ENCODE results near the gene PRKAR1A. TPM values are rescaled to one million over a fixed set of nuclear protein-coding genes. Genes with fewer than 3 reads are reported as not detected.

The PRKAR1A gene
- total RNA-seq, 1 donor from 2014 or later: 149 TPM

DNA sequence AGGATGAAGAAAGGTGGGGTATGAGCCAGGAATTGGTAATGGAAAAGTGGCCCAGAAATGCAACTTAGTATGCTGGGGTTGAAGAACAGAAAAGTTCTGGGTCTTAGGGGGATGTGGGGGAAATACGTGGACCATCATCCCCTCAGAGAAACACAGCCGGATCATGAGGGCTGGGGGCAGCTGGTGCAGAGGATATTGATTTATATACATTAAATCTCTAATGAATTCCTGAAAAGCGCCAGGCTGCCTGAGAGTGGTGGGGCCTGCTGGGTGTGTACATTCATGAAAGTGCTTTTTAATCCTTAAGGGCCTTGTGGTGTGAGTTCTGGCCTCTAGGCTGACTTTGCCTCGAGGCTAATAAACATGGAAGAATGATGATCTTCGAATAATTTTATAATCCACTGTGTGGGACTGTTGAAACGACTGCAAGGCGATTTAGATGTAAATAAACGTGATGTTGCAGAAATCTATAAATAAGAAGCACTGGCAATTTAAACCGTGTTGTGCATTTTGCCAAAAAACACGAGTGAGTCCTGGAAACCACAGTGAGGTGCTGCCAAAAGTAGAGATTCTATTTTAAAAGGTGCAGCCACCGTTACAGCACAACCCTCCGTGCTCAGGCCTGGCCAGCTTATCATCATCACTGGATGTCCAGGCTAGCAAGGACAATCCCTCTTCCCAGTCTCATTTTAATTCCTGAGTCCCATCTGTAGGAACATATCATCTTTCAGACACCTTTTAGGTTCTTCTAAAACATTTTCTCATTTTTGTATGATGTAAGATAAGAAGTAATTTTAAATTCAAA is 32.1 kb downstream of the PRKAR1A start:
- ATAC-seq: no peak

DNA sequence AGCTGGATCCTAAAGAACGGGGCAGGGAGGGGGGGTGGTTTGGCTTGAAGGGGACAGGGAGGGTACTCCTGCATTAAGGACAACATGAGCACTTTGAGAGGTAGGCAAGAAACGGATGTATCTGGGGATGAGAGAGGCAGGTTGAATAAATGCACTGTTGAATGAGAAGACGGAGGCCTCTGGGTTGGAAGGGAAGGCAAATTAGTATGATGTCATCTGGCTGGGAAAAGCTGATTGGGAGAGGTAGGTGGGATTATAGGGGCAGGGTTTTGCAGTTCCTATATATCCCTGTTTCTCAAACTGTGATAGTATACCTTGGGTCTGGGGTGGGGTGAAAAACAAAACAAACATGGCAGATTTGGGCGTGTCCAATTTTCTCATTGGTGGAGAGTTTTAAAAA is 44.3 kb downstream of the PRKAR1A start:
- ATAC-seq: no peak

DNA sequence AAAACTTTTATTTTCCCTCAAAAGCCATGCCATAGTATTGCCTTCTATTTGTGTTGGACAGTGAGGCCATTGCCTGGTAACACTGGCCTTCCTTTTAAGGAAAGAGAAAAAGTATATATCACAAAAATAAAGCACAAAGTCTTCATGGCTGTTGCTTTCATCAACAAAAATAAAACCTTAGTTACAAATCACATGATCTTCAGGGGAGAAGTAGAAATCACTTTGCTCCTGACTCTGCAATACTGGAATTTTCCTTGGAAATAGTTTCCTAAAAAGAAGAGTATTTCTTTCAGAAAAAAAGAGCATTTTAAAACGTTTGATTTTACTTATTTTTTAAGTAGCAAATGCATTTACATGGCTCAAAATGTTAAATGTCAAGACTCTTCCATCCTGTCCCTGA is 47.1 kb downstream of the PRKAR1A start:
- no peak for ATAC-seq

DNA sequence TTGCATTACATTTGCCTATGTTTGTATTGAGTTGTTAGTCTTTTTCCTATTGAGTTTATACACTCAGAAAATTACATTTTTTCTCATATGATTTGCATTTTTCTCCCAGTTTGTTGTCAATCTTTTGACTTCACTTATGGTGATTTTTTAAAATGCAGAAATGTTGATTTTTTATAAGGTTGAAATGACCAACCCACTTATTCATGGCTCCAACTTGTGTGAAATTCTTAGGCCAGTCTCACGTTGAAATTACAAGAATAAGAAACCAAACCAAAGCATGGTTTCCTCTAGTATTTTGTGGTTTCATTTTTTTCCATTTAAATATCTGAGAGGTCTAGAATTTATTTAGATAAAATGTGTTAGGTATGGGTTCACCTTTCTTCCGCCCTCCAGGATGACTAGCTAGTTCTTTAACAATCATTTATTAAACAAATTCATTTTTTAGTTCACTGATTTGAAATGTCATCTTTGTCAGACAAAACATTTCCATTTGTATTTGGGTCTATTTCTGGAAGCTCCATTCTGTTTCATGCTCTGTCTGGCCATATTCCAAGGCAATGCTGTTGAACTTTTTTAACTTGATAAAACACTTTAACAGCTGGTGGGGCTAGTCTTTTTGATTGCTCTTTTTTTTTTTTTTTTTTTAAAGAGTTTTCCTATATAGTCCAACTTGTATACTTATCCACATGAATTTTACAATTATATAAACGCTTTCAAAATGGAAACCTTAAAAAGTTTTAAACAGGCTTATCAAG is 48.9 kb downstream of the PRKAR1A start:
- ATAC-seq: no peak

DNA sequence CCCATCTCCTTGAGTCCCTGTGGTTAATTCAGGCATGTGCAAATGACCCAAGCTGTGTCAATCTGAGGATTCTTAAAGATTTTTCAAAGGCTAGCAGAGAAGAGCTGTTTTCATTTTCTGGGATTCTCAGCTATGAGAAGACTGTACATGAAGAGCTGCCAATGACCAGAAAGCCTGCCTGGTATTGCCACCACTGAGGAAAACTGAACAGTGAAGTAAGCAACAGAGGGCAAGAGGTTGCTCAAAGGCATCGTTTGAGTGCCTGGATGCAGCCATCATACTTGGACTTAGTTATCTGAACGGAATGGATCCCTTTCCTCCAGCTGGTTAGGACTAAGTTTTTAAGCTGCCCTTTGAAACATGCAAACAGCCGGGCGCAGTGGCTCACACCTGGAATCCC is 50.5 kb downstream of the PRKAR1A start:
- no peak for ATAC-seq

DNA sequence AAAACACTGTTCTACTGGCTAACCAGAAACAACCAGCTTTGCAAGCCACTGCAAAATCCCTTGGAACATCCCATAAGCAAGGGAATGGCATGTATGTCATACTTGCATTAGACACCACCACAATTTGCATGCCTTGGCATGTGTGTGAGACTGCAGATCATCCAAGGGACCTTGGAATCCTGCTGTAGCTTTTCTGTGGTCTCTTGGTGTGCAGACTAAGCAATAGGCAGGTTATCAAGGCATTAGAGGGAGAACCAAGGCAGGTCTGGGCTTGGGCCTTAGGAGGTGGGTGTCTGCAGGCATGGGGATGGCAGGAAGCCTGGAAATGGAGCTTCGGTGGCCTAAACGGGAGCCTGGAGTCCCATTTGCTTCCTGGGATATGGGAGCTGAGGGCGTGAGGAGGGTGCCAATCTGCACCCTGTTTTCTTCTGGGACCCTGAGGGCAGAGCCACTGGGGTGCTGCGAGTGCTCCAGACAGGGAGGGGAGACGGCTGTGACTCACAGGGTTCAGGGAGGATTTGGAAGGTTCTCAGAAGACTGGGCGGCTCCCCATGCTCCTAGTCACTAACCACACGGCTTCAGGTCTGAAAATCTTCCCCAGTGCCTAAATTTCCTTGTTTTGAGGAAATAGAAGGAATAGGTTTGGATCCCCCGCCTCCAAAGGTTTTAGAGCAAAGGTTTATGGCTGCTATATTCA is 52.3 kb downstream of the PRKAR1A start:
- peak; percentile 91 for ATAC-seq

DNA sequence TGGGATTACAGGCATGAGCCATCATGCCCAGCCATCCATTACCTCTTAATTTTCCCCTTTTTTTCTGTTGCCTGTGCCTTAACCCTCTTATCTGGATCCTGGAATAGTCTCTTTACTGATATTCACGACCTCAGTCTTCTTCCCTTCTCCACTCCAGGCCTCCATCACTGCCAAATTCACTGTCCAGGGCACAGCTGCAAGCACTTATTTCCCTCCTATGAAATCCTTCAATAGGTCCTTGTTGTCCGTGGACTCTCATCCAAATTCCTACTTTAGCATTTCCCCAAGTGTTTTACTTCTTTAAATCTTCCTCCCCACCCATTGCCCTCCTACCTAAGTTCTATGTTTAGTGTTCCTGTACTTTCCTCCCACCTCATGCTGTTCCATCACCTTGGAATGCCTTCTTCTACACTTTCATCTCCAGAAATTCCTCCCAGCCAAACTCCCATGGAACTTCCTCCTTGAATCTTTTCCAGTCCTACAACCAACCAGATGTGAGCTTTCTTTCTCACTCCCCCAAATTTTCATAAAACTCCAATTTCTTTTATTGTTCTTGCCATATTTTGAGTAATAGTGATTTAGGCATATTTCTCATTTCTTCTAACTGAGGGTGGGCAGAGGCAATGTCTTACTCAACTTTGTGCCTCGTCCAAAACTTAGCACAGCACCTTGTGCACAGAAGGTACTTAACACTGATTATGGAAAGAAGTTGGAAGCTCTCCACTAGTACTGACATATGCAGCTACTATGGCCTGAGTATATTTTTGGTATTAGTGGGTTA is 53.6 kb downstream of the PRKAR1A start:
- ATAC-seq: no peak

DNA sequence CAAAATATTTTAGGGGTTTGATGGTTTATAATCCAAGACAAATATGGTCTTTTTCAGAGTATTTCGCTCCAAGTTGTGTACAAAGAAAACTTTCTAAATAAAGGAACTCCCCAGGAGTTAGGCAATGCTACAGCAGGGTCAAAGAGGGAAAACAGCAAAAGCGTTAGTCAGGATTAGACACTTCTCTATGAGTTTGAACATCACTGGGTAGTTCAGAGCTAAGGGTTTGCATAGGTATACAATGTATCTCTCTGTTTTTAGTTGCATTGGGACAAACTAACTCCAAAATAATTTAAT is 54.2 kb downstream of the PRKAR1A start:
- ATAC-seq: no peak

DNA sequence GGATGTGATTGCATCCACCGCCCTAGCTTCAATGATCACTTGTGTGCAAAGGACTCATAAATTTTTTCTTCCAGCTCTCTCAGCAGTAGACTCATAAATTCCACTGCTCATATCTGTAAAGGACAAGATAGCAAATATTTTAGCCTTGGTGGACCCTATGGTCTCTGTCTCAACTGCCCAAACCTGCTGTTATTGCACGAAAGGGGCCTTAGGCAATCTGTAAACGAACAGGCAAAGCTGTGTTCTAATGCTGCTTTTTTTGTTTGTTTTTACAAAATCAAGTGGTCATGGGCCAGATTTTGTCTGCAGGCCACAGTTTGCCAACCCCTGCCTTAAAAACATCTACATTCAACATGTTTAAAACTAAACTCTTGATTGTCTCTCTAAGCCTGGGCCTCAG is 54.8 kb downstream of the PRKAR1A start:
- no peak for ATAC-seq

DNA sequence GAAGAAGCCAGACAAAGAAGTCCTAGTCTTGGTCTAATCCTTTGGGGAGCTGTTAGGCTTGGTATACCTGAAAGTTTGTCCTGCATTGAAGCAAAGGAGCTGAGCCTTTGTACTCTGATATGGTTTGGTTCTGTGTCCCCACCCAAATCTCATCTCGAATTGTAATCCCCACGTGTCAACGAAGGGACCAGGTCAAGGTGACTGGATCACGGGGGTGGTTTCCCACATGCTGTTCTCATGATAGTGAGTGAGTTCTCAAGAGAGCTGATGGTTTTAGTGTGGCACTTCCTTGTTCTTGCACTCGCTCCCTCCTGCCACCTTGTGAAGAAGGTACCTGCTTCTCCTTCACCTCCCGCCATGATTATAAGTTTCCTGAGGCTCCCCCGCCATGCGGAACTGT is 55.4 kb downstream of the PRKAR1A start:
- ATAC-seq: no peak

DNA sequence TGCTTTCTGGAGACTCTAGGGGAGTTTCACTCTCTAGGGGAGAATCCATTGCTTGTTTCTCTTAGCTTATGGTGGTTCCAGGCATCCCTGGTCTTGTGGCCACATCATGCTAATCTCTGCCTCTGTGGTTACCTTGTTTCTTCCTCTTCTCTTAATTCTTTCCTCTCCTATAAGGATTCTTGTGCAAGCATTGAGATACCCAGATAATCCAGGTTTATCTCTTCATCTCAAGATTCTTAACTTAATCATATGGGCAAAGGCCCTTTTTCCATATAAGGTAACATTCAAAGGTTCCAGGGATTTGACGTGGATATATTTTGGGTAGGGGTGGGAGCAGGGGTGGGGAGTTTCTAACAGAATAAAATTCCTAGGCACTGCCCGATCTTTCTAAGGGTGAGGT is 56.4 kb downstream of the PRKAR1A start:
- no peak for ATAC-seq

DNA sequence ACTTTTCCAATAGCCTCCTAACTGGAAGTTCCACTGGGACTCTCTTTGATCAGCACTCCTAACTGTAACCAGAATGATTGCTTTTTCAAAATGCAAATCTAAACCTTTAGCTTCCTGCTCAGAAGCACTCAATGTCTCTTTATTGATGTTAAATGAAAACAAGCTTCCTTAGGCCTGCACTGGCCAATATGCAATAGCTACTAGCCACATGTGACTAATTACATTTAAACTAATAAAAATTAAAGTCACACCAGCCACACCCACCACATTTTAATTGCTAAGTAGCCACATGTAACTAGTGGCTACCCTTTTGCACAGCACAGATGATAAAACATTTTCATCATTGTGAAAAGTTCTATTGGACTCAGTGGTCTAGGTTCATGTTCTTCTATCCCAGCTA is 57.1 kb downstream of the PRKAR1A start:
- no peak for ATAC-seq

DNA sequence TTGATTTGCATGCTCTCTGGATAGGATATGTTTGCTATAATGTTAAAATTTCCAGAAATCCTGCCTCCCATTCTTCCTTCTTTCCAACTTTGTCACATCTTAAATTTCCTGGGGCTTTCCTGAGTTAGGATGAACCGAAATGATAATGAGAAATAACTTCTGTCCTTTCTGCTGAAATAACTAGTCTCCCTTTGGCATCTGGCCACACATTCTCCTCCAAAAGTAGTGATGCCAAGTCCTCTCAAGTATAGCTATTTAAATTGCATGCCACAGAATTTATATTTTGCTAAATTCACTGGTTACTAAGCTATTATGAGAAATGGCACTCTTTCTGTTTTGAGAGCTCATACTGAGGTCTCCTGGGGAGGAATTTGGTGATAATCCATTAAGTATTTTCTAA is 58.3 kb downstream of the PRKAR1A start:
- no peak for ATAC-seq

DNA sequence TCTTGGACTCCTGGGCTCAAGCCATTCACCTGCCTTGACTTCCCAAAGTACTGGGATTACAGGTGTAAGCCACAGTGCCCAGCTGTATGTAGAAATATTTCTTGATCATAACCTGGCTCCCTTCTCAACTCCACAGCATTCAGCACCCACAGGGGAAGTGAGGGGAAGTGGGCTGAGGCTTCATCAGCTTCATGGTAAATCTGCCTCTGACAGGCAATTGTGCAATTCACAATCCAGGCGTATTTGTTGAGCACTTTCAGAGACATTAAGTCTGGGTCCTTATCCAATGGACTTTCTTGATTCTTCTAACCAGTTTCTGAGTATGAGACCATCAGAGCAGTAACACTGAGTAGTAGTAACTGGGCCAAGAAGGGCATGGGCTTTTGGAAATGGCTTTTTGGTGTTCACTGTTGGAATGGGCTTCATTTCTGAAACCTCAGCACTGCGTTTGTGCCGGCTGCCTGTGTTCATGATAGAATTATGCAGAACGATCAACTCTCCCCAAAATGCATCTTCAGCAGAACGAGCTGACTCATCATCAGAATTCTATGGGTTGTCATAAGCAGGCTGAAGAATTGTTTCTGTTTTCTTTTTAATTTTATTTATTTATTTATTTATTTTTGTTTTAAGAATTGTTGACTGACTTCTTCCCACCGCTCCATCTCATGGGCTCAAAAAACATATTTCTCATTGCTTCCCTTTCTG is 60.1 kb downstream of the PRKAR1A start:
- no peak for ATAC-seq

DNA sequence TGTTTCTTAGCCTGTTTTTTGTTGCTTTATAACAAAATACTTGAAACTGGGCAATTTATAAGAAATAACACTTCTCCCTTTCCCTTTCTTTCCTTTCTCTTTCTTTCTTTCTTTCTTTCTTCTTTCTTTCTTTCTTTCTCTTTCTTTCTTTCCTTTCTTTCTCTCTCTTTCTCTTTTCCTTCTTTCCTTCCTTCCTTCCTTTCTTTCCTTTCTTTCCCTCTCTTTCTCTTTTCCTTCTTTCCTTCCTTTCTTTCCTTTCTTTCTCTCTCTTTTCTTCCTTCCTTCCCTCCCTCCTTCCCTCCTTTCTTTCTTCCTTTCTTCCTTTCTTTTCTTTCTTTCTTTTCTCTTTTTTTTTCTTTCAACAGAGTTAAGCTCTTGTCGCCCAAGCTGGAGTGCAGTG is 61.1 kb downstream of the PRKAR1A start:
- no peak for ATAC-seq

DNA sequence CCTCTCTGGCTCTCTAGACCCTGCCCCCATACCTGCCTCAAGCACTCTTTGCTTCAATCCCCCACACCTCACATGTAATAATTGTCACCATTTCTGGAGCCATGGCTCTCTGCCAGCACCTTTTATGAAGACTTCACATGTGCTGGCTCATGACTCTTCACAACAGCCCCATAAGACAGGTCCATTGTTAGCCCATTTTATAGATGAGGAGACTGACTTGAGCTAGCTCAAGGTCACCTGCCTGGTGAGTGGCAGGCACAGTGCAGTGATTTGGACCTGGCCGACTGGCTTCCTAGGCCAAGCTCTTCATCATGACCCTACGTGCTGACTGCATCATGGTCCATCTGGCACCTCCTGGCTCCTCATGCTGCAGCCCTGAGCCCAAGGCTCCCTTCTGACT is 63.9 kb downstream of the PRKAR1A start:
- no peak for ATAC-seq

DNA sequence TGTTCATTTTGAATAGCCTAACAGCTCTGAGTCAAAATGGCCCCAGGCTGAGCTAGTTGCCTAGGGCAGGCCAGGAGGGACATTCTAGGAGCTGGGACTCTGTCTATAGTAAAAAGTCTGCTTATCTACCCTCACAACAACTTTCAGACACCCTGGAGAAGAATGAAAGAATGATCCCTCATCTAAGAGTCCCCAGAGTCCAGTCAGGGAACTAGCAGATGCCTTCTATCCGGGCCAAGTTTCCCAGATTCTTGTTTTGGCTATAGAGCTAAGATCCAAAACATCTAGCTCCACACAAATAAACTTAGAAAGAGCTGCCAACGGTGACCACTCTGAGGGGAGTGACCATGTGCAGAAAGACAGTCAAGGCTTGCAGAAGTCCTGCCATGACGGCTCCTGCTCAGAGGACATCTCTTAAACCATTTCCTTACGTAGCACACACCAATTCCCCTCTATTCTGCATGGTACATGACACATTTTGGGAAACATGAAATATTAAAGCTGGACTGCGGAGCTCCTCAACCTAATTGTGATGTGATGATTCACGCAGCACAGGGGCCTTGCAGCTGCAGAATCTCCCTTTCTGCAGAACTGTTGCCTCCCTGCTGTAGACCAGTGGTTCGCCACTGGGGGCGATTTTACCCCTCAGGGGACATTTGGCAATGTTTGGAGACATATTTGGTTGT is 64.7 kb downstream of the PRKAR1A start:
- peak; percentile 58 for ATAC-seq

DNA sequence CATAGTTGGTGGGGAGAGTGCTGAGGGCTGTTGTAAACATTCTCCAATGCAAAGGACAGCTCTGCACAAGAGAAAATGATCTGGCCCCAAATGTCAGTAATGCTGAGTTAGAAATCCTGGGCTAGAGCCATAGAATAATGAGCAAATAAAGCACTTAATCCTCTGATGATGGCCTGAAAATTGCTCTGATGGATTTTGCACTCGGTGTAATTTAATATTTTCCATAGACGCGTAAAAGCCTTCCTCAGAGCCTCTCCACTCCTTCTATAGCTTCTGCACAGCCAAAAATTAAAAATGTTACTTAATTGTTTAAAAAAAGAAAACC is 65.2 kb downstream of the PRKAR1A start:
- ATAC-seq: peak; percentile 4

DNA sequence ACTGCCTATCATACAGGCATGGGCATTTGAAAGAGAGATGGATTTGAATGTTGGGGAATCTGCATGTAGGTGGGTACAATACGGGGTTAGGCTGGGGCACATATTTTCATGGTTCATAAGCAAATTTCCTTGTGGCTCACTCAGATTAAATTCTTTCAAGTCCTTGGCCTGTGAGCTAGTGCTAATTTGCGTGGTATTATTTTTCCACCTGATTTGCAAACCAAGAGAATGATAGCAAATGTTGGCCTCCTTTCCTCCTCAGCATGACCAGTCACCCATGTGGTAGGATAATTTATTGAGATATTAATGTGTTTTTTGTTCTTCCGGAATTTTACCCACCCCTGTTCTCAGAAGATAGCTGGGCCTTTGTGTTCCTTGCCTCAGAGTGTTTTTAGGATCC is 66.0 kb downstream of the PRKAR1A start:
- ATAC-seq: no peak

DNA sequence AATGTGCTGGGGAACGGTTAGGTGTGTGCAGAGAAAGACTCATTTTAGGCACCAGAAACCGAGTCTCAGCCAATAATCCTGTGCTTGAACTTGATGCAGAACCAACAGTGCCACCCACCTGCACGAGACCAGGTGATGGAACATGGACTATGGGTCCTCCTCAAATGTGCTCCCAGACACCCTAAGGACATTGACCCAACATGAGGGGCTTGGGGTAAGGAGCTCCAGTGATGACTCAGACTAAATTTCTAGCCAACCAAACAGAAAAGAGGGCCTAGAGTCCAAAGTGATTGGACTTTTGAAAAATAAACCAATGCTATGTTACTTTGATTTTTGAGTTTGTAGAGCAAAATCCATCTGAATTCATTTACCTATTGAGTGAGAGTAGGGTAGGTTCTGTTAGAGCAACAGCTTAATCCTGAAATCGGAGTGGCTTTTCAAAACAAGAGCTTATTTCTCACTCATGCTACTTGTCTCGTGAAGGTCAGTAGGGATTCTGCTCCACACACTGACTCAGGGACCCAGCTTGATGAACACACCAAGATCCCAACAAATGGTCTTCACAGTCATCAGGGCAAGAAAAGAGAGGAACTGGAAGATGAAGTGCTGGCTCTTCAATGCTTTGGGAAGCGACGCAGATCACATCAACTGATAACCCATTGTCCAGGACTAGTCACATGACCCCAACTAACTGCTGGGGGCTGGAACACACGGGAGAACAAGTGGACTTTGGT is 67.1 kb downstream of the PRKAR1A start:
- ATAC-seq: no peak

DNA sequence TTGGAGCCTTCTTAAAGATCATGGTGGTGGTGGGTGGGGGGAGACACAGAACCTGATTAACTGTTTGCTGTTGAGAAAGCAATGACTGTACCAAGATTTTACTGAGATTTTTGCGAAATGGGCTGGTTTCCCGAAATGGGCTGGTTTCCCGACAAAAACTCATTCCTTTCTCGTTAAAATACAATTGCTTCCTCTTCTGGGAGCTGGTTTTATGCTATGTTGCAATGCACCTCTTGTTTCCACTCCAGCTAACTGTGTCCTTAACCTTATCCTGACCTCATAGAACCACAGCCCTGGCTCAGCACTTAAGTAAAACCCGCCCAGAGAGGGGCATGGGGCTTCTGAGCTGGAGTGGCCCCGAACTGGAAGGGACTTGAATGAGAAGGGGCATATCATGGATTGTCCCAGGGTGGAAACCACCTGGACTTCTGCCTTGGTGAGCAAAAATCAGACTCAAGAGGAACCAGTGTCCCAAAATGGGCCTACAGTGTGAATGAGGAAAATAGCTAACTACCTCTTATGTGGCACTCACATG is 68.1 kb downstream of the PRKAR1A start:
- peak; percentile 77 for ATAC-seq
